Femur (tissue), 1 donor: ENCODE results near the gene SAMD14.

Source experiments
- DNase-seq: peaks from one replicate; pipeline ENCODE4 v3.0.0-alpha.2; 2017

Gene SAMD14

GRCh38 chr17:50111673-50112655 is 18.0 kb downstream of the SAMD14 start:
- no peak for DNase-seq

- DNase-seq, result no peak
Measured at GRCh38 chr17:50110591-50111349, 19.2 kb downstream of the SAMD14 start.

- DNase-seq, result no peak
Measured at GRCh38 chr17:50109785-50110184, 20.2 kb downstream of the SAMD14 start.

- no peak for DNase-seq
Measured at GRCh38 chr17:50109207-50109606, 20.8 kb downstream of the SAMD14 start.

- DNase-seq, result no peak
Measured at GRCh38 chr17:50108556-50108955, 21.4 kb downstream of the SAMD14 start.

- no peak for DNase-seq
Measured at GRCh38 chr17:50107790-50108414, 22.1 kb downstream of the SAMD14 start.

GRCh38 chr17:50106393-50107131 is 23.4 kb downstream of the SAMD14 start:
- DNase-seq, result no peak

GRCh38 chr17:50105811-50106210 is 24.1 kb downstream of the SAMD14 start:
- DNase-seq, result no peak

GRCh38 chr17:50103941-50104340 is 26.0 kb downstream of the SAMD14 start:
- no peak for DNase-seq

GRCh38 chr17:50103252-50103651 is 26.7 kb downstream of the SAMD14 start:
- DNase-seq, result no peak

- peak; percentile 62 for DNase-seq
Measured at GRCh38 chr17:50102164-50102991, 27.6 kb downstream of the SAMD14 start.

GRCh38 chr17:50101346-50102163 is 28.4 kb downstream of the SAMD14 start:
- DNase-seq, result no peak

- no peak for DNase-seq
Measured at GRCh38 chr17:50100921-50101345, 29.0 kb downstream of the SAMD14 start.

- no peak for DNase-seq
Measured at GRCh38 chr17:50100480-50100883, 29.5 kb downstream of the SAMD14 start.

- no peak for DNase-seq
Measured at GRCh38 chr17:50099003-50099402, 31.0 kb downstream of the SAMD14 start.

GRCh38 chr17:50098583-50098982 is 31.4 kb downstream of the SAMD14 start:
- DNase-seq, result no peak

GRCh38 chr17:50097926-50098325 is 32.0 kb downstream of the SAMD14 start:
- DNase-seq, result no peak

- DNase-seq, result no peak
Measured at GRCh38 chr17:50097455-50097854, 32.5 kb downstream of the SAMD14 start.

- no peak for DNase-seq
Measured at GRCh38 chr17:50096758-50097157, 33.2 kb downstream of the SAMD14 start.

- DNase-seq, result no peak
Measured at GRCh38 chr17:50096092-50096491, 33.9 kb downstream of the SAMD14 start.

- DNase-seq, result no peak
Measured at GRCh38 chr17:50095626-50096037, 34.3 kb downstream of the SAMD14 start.
